DMS79 (cell line): ENCODE measurements around the gene METTL25B.

Experiments
- DNase-seq: peaks from one replicate; lab custom pipeline; 2025; lab: John Stamatoyannopoulos, UW

Gene METTL25B

DNA sequence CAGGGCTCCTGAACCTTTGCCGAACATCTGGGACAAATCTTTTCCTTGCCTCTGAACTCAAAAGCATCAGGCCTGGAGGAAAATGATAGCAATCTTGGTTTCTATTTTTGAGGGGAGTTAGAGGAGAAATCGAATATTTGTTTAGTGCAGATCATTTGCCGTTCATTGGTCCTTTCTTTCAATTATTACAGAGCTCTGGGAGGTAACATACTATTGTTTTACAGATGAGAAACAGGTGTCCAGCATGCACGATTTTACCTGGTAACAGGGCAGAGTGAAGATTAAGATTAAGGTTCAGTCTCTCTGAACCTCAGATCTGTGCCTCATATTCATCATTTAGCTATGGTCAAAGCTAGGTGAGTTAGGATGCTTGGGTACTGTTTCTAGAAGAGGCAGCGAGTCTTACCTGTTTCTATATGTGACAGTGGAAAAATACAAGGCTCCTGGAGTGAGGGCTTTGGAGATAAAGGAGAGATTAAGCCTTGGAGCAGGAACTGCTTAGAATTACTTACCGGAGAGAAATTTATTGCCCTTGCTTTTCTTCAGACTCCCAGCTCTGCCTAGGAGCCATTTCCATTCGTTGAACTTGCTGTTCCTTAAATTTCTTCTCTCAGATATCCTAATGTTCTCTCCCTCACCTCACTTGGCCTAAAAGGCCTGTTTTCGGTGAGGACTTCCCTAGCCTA, 40.5 kb downstream of the METTL25B start:
- DNase-seq, result no peak

DNA sequence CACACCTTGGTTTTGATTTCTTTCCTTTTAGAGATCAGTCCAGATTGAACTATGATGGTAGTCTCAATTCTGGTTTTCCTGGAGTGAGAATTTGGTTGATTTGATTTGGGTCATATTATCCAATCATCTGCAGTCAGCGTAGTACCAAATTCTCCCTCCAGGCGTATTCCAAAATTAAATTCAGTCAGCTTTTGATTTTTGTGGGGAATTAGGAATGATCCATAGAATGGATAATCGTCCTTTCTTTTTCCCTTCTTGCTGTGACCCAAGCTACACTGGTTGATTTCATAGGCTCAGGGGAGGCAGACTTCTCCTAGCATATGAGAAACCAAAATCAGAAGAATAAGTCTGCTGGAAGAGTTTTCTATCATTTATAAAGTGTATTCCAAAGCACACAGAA, 44.0 kb downstream of the METTL25B start:
- DNase-seq, result no peak

- DNase-seq, result no peak
Observed at GRCh38 chr1:156772728-156773497, 44.6 kb downstream of the METTL25B start.

DNA sequence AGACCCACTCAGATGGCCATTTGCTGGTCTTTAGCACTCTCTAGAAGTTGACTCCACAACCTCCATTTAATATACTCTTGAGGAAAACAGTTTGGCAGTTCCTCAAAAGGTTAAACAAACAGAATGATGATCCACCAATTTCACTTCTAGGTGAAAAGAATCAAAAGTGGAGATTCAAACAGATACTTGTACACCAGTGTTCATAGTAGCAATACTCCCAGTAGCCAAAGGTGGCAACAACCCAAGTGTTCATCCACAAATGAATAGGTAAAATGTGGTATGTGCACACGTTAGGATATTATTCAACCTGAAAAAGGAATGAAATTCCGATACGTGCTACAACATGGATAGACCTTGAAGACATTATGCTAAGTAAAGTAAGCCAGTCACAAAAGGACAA, 45.3 kb downstream of the METTL25B start:
- DNase-seq, result no peak

DNA sequence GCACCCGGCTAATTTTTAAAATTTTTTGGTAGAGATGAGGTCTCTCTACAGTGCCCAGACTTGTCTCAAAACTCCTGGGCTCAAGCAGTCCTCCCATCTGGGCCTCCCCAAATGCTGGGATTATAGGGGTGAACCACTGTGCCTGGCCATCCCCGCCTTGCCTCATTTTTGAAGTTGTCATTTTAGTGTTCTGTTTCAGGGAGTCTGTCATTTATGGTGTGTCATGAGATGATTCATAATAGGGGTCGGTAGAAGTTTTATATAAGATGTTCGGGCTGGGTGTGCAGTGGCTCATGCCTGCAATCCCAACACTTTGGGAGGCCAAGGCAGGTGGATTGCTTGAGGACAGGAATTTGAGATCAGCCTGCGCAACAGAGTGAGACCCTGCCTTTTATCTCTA, 47.5 kb downstream of the METTL25B start:
- no peak for DNase-seq

DNA sequence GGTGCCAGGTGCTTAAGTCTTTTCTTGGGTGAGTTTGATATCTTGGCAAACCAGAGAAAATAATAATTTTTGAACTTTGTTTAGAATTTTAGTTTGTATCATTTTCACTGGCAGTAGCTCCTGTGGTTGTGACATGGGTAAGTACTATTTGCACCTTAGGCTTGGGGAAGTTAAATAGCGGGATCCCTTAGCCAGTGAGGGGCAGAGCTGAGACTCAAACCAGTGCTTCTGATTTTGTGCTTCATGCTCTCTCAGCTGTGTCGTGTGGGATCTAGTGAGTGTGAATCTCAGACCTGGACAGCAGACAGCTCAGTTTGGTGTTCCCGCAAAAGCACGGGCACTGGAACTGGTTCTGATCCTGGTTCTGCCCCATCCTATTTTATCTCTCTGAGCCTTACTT, 48.7 kb downstream of the METTL25B start:
- no peak for DNase-seq

- DNase-seq, result no peak
Observed at GRCh38 chr1:156777573-156777972, 49.3 kb downstream of the METTL25B start.

DNA sequence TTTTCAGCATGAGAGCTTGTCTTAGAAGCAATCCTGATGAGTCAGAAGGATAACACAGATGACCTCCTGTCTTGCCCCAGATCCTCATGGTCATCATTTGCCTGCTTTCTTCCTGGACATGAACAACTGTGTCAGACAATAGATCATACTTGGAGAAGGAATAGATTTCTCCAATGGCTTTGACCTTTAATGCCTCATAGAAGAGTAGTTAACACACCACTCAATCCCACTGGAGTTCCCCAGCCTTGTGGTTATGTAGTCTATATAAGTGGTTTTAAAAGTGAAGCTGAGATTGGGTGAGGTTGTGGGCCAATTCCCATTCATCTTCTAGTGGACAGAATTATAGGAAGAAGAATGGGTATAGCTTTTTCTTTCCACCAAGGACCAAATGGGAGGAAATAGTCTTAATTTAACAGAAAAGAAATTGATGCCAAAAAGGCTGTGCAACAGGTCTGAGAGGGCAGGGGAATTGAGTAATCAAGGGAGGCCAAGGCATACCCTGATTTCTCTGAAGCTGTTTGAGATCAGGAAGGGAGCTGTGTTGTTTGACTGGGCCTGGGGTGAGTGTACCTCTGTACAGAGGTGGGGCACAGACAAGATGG, 53.4 kb downstream of the METTL25B start:
- DNase-seq, result no peak

GRCh38 chr1:156785458-156785857, 57.2 kb downstream of the METTL25B start:
- no peak for DNase-seq
